Skeletal muscle satellite cell (primary cell): ENCODE measurements around the gene IL36G.

ENCODE experiments used
- H3K27me3 ChIP-seq: 2 replicates; pipeline ENCODE4 v1.7.0; 2013; ENCODE audit warnings: low read length; ENCODE audit not compliant: control insufficient read depth, insufficient read depth
- H3K36me3 ChIP-seq: 2 replicates; pipeline ENCODE4 v1.7.0; 2013; ENCODE audit warnings: mild to moderate bottlenecking, control low read depth, low read length; ENCODE audit not compliant: insufficient read depth
- H3K4me1 ChIP-seq: 2 replicates; pipeline ENCODE4 v1.7.0; 2013; ENCODE audit warnings: low read length; ENCODE audit not compliant: control insufficient read depth, insufficient read depth
- H3K4me2 ChIP-seq: 2 replicates; pipeline ENCODE4 v1.7.0; 2013; ENCODE audit warnings: mild to moderate bottlenecking, low read length
- H3K4me3 ChIP-seq: 2 replicates; pipeline ENCODE4 v1.7.0; 2013; ENCODE audit warnings: low read length
- H3K9ac ChIP-seq: 2 replicates; pipeline ENCODE4 v1.7.0; 2013; ENCODE audit warnings: mild to moderate bottlenecking, low read depth, low read length, moderate library complexity
- H3K9me3 ChIP-seq: replicated peaks from 2 replicates; pipeline ENCODE4 v1.7.0; 2013; ENCODE audit warnings: mild to moderate bottlenecking, control low read depth, low read length

Gene IL36G

DNA sequence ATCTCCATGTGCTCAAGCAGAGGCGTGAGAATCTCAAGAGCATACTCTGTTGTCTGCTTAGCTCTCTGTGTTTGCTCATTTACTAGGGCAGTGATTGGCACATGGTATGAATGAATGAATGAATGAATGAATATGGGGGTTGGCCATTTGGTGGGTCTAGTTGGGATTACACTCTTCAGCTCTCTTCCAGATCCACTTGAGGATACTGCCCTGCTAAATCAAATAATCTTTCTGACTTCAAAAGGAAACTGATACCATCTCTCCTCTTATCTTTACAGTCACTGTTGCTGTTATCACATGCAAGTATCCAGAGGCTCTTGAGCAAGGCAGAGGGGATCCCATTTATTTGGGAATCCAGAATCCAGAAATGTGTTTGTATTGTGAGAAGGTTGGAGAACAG, 1.9 kb downstream of the IL36G start:
- H3K4me1 ChIP-seq: no peaks in the 10 kb centered on the region
- H3K9ac ChIP-seq: no peak overlapping the region
- H3K4me3 ChIP-seq: no peak overlapping the region
- no peaks in the 10 kb centered on the region for H3K36me3 ChIP-seq
- peaks cover 52% of the 10 kb centered on the region for H3K27me3 ChIP-seq
- H3K4me2 ChIP-seq: no peak overlapping the region
- no peaks in the 10 kb centered on the region for H3K9me3 ChIP-seq

DNA sequence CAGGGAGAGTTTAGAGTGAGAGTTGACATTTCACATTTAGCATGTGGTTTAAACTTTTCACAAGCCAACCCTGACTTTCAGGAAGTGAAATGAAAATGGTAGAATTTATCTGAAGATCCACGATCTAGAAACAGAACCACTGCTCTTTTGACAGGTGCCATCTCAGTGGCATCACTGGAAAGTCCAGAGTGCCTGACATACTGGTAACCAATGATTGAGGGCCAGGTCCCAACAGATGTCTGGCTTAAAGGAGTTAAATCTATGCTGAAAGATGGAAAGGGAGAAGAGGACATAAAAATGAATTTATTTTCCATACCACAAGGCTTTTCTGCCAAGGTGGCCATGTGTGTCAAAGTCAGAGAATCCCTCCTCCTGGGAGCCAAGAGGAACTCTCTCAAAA, 2.7 kb downstream of the IL36G start:
- no peaks in the 10 kb centered on the region for H3K4me1 ChIP-seq
- no peak overlapping the region for H3K4me2 ChIP-seq
- peaks cover 54% of the 10 kb centered on the region for H3K27me3 ChIP-seq

DNA sequence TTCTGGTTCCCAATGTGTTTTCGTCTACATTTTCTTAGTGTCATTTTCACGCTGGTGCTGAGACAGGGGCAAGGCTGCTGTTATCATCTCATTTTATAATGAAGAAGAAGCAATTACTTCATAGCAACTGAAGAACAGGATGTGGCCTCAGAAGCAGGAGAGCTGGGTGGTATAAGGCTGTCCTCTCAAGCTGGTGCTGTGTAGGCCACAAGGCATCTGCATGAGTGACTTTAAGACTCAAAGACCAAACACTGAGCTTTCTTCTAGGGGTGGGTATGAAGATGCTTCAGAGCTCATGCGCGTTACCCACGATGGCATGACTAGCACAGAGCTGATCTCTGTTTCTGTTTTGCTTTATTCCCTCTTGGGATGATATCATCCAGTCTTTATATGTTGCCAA, 7.3 kb downstream of the IL36G start:
- Histone ChIP-seq H3K4me1 (no peaks in the 10 kb centered on the region), H3K9me3 (peaks cover 6% of the 10 kb centered on the region), H3K4me3 (no peak overlapping the region), H3K27me3 (peaks cover 35% of the 10 kb centered on the region), H3K4me2 (no peak overlapping the region), H3K9ac (no peak overlapping the region), H3K36me3 (no peaks in the 10 kb centered on the region)

More for the DNA sequence above, 2.7 kb downstream of the IL36G start:
- no peak overlapping the region for H3K9ac ChIP-seq
- no peaks in the 10 kb centered on the region for H3K9me3 ChIP-seq
- H3K4me3 ChIP-seq: no peak overlapping the region
- no peaks in the 10 kb centered on the region for H3K36me3 ChIP-seq

DNA sequence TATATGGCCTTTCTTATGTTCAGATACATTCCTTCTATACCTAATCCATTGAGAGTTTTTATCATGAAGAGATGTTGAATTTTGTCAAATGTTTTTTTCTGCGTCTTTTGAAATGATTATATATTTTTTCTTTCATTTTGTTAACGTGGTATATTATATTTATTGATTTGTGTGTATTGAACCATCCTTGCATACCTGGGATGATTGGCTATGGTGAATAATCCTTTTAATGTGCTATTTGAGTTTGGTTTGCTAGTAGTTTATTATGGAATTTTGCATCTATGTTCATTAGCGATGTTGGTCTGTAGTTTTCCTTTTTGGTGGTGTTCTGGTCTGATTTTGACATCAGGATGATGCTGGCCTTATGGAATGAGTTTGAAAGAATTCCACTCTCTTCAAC, 11.8 kb downstream of the IL36G start:
- H3K4me1 ChIP-seq: no peaks in the 10 kb centered on the region

DNA sequence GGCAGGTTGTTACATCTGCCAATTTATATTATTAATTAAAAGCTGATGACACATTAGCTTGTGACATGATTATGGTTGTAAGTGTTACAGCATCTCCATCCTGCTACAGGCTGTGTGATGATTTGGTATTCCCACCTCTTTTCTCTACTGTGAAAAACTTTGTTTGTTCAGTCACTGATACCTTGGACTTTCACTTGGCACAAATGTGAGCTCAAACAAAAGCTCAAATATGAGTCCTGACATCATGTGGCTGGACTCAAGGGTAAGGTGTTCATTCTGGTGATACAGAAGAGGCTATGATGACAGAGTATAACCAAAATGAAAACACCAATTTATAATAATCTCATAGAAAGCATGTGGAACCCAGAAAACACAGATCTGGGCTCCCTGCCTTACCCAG, 16.0 kb downstream of the IL36G start:
- Histone ChIP-seq H3K9ac (no peak overlapping the region), H3K4me2 (no peak overlapping the region), H3K4me3 (no peak overlapping the region), H3K4me1 (no peaks in the 10 kb centered on the region), H3K9me3 (peaks cover 6% of the 10 kb centered on the region), H3K36me3 (no peaks in the 10 kb centered on the region), H3K27me3 (no peaks in the 10 kb centered on the region)

More for the DNA sequence above, 11.8 kb downstream of the IL36G start:
- no peak overlapping the region for H3K4me3 ChIP-seq
- H3K4me2 ChIP-seq: no peak overlapping the region
- peaks cover 6% of the 10 kb centered on the region for H3K9me3 ChIP-seq
- no peaks in the 10 kb centered on the region for H3K36me3 ChIP-seq
- peaks cover 4% of the 10 kb centered on the region for H3K27me3 ChIP-seq
- no peak overlapping the region for H3K9ac ChIP-seq

DNA sequence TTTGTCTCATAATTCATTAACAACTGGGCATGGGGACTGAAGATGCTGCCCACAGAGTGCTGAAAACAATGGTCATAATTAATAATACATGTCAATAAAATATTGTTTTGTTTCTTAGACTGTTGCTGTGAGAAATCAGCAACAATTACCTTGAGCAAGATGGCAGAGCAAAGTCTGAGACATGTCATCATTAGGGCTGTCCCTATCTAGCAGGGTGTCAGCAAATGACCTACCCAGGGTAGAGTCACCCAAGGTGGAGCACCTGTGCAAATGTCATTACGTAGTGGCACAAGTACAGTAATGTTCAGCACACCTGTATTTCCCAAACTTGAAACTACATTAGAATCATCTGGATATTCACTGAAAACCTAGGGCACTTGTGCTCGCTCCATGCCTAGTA, 16.8 kb downstream of the IL36G start:
- H3K4me2 ChIP-seq: no peak overlapping the region
- H3K9me3 ChIP-seq: peaks cover 2% of the 10 kb centered on the region

DNA sequence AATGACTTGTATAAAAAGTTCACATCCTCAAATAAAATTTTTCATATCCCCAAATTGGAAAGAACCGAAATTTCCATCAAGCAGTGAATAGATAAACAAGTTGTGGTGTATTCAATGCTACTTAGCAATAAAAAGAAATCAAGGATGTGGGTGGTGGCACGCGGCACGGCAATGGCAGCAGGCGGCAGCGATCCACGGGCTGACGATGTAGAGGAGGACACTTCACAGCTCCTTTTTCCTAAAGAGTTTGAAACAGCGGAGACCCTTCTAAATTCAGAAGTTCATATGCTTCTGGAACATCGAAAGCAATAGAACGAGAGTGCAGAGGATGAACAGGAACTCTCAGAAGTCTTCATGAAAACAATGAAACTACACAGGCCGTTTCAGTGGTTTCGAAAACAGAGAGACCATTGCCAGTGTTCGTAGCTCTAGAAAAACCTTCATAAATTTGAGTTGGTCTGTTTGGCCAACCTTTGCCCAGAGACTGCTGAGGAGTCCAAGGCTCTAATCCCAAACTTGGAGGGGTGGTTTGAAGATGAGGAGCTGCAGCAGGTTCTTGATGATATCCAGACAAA, 17.6 kb downstream of the IL36G start:
- H3K9ac ChIP-seq: no peak overlapping the region
- H3K36me3 ChIP-seq: no peaks in the 10 kb centered on the region
- H3K27me3 ChIP-seq: no peaks in the 10 kb centered on the region
- H3K4me3 ChIP-seq: no peak overlapping the region
- H3K4me1 ChIP-seq: no peaks in the 10 kb centered on the region
- no peaks in the 10 kb centered on the region for H3K9me3 ChIP-seq
- H3K4me2 ChIP-seq: no peak overlapping the region

More for the DNA sequence above, 16.8 kb downstream of the IL36G start:
- Histone ChIP-seq H3K36me3 (no peaks in the 10 kb centered on the region), H3K4me3 (no peak overlapping the region), H3K9ac (no peak overlapping the region), H3K27me3 (no peaks in the 10 kb centered on the region), H3K4me1 (no peaks in the 10 kb centered on the region)

DNA sequence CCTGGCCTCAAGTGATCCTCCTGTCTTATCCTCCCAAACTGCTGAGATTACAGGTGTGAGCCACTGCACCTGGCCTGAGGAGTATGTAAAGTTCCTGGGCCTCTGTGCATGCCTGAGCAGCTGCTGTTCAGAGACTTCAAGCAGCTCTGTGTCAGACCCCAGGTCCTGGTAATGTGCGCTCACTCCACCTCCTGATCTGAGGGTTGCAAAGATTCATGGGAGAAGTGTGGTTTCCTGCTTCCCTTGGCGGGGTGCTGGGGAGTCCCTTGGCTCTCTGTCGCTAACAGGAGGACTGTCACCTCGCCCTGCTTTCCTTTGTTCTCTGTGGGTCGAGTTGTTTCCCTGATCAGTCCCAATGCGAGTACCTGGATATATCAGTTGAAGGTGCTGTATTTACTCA, 18.8 kb downstream of the IL36G start:
- Histone ChIP-seq H3K4me1 (no peaks in the 10 kb centered on the region), H3K9me3 (no peaks in the 10 kb centered on the region), H3K36me3 (no peaks in the 10 kb centered on the region), H3K9ac (no peak overlapping the region), H3K4me2 (no peak overlapping the region), H3K27me3 (no peaks in the 10 kb centered on the region), H3K4me3 (no peak overlapping the region)

DNA sequence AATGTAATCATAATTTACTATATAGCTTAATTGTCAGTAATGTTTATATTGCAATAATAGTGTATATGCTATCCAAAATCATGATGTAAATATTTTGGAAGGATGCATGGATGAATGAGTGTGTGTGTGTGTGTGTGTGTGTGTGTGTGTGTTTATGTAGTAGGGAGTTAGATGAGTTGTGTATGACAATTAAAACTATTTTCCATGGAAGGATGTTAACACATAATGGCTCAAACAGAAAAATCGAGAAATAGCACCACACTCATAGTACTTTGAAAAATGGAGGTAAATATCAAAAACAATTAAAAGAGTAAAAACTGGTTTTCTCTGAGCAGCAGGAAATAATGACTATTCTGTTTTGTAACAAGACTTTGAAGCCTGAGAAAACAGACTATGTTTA, 19.3 kb downstream of the IL36G start:
- Histone ChIP-seq H3K4me3 (no peak overlapping the region), H3K4me1 (no peaks in the 10 kb centered on the region), H3K9ac (no peak overlapping the region), H3K4me2 (no peak overlapping the region), H3K9me3 (no peaks in the 10 kb centered on the region), H3K36me3 (no peaks in the 10 kb centered on the region), H3K27me3 (no peaks in the 10 kb centered on the region)

DNA sequence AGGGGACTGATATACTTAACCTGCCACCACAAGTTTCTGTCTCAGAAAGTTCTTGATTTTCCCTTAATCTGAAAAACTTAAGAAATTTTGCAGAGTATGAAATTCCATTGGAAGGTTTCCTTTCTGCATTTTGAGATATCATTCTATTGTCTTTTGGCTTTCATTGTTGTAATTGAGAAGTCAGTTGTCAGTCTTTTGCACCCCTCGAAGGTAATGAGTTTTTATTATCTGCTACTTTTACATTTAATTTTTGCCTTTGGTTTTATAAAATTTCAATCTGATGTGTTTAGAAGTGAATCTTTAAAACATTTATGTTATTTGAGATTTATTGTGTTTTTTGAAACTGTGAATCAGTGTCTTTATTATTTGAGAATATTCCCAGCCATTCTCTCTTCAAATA, 22.6 kb downstream of the IL36G start:
- no peaks in the 10 kb centered on the region for H3K36me3 ChIP-seq

DNA sequence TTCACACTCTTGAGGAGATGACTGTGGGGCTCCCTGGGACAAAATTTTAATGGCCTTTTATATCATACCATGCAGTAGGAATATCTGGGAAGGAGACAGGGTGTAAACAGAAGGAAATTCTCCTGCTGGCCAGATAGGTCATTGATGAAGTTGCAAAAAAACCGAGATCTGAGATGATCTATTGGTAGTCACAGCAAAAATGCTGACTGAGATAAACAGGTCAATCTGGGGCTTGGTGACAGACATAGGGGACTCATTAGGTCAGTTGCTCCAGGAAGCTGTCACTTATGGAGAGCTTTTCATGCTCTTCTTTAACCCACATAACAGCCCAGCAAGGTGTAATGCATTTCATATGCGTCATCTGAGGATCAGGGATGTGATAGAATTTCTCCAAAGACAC, 24.9 kb downstream of the IL36G start:
- no peak overlapping the region for H3K4me2 ChIP-seq
- no peaks in the 10 kb centered on the region for H3K9me3 ChIP-seq
- H3K4me3 ChIP-seq: no peak overlapping the region
- H3K36me3 ChIP-seq: no peaks in the 10 kb centered on the region
- no peaks in the 10 kb centered on the region for H3K4me1 ChIP-seq
- no peak overlapping the region for H3K9ac ChIP-seq
- peaks cover 4% of the 10 kb centered on the region for H3K27me3 ChIP-seq

More for the DNA sequence above, 22.6 kb downstream of the IL36G start:
- Histone ChIP-seq H3K4me3 (no peak overlapping the region), H3K4me2 (no peak overlapping the region), H3K9ac (no peak overlapping the region), H3K4me1 (no peaks in the 10 kb centered on the region), H3K9me3 (no peaks in the 10 kb centered on the region), H3K27me3 (no peaks in the 10 kb centered on the region)

DNA sequence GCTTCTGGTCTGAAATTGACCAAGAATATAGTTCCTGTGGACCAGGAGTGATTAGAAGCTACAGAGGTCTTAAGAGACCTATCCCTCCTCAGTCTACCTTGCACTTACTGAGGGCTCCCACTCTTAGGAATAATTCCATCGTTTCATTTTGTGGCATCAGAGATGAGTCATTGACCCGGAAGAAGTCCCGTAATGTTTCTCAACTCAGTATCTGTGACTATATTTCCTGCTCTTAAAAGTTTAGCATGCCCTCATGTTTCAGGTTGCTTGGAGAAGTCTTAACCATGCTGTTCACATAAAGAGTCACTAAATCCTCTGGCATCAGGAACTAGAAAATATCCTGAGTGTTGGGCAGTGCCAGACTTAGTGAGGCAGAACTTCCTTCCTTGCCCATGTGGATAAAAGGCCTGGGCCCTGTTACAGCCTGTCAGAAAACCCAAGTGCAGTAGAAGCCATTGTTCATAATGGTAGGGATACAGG, 27.3 kb downstream of the IL36G start, which contains the start of gene IL36A:
TSS of gene IL36A (plus strand) at position 430 of the 480 bp plus-strand sequence. CDS start 413 bp downstream, outside the sequence.
- H3K27me3 ChIP-seq: peaks cover 5% of the 10 kb centered on the region

More for the DNA sequence above, 27.3 kb downstream of the IL36G start, which contains the start of gene IL36A:
- Histone ChIP-seq H3K9ac (no peak within 1 kb of the TSS), H3K4me2 (no peak within 1 kb of the TSS), H3K36me3 (no peaks in the 10 kb centered on the region), H3K9me3 (no peaks in the 10 kb centered on the region), H3K4me3 (no peak within 1 kb of the TSS), H3K4me1 (no peaks in the 10 kb centered on the region)
